Coronary artery (tissue), 2 donors: ENCODE data around the gene OTUD7B.
"Not testable (repeated sequence)": the region's sequence is repeated elsewhere in the genome, so short reads cannot be mapped to it uniquely, and the experiment has no call there.

ENCODE experiments used
- DNase-seq: peaks from one replicate; pipeline ENCODE4 v3.0.0-alpha.2; 2017; ENCODE audit warnings: low spot score
- H3K27ac ChIP-seq, 2 donors: fragments of 200-600 bp; sonication (generic); one replicate each; pipeline ENCODE4 v1.5.1; 2016 to 2019
- H3K4me3 ChIP-seq: fragments of 200-600 bp; sonication (generic); 2 replicates; pipeline ENCODE4 v1.5.1; 2016; ENCODE audit warnings: mild to moderate bottlenecking, moderate library complexity
- CTCF ChIP-seq: fragments of 200-600 bp; sonication (generic); IDR thresholded peaks from one replicate; pipeline ENCODE4 v1.5.1; 2019; ENCODE audit warnings: antibody characterized with exemption

Gene OTUD7B

DNA sequence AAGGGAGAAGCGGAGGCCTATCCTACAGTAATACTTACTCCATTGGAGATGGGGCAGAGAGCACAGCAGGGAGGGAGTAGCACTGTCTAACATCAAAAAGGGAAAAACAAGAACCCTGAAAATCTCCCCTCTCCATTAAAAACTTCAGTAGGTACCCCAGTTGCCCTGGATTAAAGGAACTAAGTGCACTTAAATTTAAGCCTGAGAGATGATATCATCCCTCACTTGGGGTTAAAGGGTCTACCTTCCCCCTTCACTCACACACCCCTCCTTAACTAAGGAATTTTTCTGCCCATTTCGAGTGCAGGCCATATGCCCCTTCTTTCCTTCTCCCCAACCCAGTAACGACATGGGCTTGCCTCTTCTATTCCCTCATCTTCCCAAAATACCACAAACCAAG, 70.1 kb downstream of the OTUD7B start:
- no peak for DNase-seq
- no peak for TF ChIP-seq CTCF
- peak overlapping the region in 1 of 2 donors; percentile 16 for H3K27ac ChIP-seq
- H3K4me3 ChIP-seq = no peak overlapping the region

DNA sequence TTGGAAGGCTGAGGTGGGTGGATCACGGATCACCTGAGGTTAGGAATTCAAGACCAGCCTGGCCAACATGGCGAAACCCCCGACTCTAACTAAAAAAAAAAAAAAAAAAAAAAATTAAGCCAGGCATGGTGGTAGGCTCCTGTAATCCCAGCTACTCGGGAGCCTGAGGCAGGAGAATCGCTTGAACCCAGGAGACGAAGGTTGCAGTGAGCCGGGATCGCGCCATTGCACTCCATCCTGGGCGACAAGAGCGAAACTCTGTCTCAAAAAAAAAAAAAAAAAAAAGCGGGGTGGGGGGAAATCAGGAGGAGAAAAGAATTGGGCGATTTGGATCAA, 71.9 kb downstream of the OTUD7B start:
- Histone ChIP-seq H3K4me3 (peak overlapping the region; percentile 55), H3K27ac (peak overlapping the region; percentile 81 to 92)
- not testable (repeated sequence) for DNase-seq

- H3K4me3 ChIP-seq = peak overlapping the region; percentile 17
- no peak for DNase-seq
- peak overlapping the region; percentile 81 to 92 for H3K27ac ChIP-seq
- TF ChIP-seq CTCF = no peak
Observed at GRCh38 chr1:149937759-149938158, 72.8 kb downstream of the OTUD7B start.

GRCh38 chr1:149936992-149937705, 73.4 kb downstream of the OTUD7B start:
- no peak for DNase-seq
- peak overlapping the region; percentile 81 to 92 for H3K27ac ChIP-seq
- peak overlapping the region; percentile 83 for H3K4me3 ChIP-seq
- no peak for TF ChIP-seq CTCF

DNA sequence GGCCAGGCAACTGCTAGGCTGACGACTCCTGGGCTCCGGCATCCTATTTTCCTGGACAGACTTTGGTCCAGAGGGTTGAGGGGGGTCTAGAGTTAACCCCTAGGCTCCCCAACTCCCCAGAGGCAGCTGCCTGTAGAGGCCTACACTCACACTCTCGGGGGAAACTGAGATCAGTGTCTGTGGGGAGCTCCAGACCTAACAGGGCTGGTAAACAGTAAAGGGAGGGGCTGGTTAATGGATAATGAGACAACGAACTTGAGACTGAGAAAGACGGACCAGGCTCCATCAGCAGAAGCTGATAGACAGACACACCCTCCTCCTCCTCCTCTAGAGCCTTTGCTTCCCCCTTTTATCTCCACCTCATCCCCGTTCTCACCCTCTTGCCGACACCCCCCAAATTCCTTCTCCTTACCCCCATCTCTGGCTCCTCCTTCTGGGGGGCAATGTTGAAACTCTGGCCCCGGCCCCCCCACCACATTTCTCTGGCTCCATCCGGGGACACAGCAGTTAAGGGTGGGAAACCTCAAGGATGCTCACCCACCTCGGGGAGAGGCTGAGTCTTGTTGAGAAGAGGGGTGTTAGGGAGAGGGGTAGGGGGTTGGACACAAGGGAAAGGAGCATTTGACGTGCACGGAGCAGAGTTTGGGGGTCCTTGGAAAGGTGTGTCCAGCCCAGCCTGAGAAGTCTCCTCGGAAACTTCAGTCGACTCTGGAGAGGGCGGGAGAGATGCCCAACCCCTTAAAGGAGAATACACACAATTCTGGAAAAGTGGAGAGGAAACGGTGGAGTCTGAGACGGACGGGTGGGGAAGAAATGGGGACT, 74.1 kb downstream of the OTUD7B start, which contains the start of gene MTMR11:
Gene MTMR11 (minus strand): TSS at position 710 of the 822 bp plus-strand sequence. CDS start 232 bp downstream, at position 478.
- H3K27ac ChIP-seq = peak within 1 kb of the TSS; percentile 81 to 92
- no peak for TF ChIP-seq CTCF
- DNase-seq = no peak
- H3K4me3 ChIP-seq = peak within 1 kb of the TSS; percentile 83

GRCh38 chr1:149934356-149934755, 76.2 kb downstream of the OTUD7B start:
- TF ChIP-seq CTCF = no peak
- no peak for DNase-seq
- peak overlapping the region in 1 of 2 donors; percentile 13 for H3K27ac ChIP-seq
- H3K4me3 ChIP-seq = no peak overlapping the region

GRCh38 chr1:149933208-149933607, 77.3 kb downstream of the OTUD7B start:
- H3K4me3 ChIP-seq = no peak overlapping the region
- no peak for TF ChIP-seq CTCF
- no peak for DNase-seq
- no peak overlapping the region for H3K27ac ChIP-seq
